Activated CD8-positive, alpha-beta memory T cell treated with anti-CD3 and anti-CD28 coated beads, Interleukin-2, amount 50 U/mL, for 4 hours (primary cell): ENCODE results near the gene CDT1.
"Not testable (repeated sequence)": the region's sequence is repeated elsewhere in the genome, so short reads cannot be mapped to it uniquely, and the experiment has no call there.

Experiments
- DNase-seq: peaks from one replicate; pipeline ENCODE4 v3.0.0-alpha.2; 2020

The CDT1 gene

DNA sequence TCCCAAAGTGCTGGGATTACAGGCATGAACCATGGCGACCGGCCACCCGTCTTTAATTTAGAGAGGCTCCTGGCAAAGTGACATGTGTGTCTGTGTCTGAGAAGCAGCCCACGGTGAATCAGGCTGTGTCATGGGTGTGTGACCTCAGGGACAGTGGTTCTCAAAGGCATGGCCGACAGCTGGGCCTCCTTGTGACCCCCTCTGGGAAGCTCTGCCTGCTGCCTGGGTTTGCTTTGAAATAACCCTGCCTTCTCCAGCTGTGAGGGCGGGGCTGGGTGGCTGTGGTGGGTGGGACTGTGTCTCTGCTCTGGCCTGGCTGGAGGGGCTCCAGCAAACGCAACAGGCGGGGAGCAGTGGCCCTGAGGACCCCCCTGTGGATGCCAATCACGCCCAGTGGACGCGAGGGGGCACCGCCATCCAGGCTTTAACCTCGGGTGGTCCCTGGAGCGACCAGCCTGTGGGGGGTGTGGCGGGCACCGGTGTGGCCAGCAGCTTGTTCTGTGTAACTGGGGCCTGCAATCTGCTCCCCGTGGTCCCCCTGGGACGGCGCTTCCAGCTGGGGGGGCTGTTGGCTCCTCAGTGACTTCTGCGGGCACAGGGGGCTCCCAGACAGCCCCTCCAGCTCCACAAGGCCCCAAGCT is 16.9 kb downstream of the CDT1 start:
- no peak for DNase-seq

DNA sequence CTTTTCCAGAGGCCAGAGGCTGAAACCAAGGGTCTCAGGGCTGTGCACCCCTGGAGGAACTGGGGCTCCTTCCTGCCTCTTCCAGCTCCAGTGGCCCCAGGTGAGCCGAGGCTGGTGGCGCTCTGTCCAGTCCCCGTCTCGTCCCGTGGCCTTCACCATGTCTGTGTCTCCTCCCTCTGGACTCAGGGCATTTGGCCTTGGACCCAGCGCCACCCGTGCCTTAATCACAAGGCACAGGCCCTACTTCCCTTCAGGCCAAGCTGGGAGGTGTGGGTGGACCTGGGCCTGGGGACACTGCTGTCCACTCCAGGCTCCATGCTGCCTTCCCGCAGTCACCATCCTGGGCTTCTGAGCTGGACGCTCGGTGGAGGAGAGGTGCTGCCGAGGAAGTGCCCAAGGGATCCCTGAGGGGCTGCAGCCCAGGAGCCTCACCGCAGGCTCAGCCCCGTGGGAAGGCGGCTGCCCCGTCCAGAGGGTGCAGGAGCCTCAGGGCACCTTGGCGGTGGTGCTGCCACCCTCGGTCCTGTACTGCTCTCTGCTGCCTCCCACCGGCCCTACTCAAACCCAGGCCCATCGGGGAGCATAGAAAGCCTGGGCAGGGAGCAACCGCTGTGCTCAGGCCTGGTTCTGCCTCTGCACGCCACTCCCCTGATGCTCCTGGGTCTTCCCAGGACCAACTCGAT is 17.7 kb downstream of the CDT1 start:
- DNase-seq, result no peak

DNA sequence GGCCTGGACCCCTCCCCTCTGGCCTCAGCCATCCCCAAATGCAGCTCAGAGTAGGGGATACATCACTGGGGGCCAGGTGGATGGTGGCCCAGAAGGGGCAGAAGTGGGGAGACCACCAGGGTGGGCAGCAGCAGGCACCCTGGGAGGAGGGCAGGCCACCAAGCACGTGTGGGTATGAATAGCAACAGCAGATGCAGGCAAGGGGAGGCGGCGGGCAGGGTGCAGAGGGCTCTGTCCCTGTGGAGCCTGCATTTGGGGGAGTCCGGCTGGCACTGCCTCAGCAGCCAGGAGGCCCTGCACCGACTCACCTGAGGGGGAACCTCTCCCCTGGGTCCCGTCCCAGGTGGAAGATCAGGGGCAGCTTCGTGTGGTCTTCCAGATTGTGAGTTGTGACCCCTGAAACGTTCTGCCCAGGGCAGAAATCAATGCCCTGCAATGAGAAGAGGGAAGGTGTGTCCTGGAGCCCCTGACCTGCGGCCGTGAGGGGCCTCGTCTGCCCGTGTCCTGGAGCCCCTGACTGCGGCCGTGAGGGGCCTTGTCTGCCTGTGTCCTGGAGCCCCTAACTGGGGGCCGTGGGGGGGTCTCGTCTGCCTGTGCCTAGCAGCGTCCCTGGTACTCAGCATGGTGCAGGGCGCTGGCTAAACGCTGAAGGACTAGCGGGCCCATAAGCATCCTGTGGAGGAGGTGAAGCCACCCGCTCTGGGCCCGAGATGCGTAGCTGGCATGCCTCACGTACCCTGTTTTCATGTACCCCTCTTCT is 18.9 kb downstream of the CDT1 start:
- DNase-seq, result no peak

- DNase-seq, result not testable (repeated sequence)
Observed at GRCh38 chr16:88823646-88824045, 20.1 kb downstream of the CDT1 start.

DNA sequence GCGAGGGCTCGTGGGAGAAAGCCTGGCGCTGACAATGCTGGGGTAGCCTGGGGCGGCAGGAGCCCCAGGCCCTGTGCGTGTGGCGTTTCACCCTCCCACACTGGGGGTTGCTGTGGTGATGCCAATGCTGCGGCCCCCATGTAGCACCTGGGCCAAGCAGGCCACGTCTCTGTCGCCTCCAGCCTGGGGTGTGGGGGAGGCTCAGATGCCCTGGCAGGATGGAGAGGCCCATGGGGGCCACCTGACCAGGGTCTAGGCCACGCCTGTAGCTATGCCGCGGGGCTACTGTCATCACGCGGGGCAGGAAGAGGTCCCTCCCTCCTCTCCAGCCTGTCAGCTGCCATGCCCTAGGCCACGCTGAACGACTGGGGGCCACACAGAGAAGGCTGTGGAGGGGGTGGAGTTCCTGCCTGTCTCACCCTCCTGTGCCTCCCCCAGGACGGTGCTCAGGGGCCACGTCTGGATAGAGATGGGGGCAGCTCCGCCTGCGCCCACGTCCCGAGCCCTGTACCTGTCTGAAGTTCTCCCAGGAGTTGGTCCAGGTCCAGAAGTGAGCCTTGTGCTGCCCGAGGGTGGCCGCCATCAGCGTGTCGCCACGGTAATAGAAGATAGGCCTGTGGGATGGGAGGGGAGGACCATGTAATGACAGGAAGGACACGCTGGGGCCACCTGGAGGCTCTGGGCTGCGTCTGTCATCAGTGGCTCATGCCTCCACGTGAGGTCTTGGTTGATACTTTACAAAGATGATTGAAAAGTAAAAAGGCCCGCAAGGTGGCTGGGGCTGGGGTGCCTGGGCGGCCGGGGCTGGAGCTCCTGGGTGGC is 20.9 kb downstream of the CDT1 start:
- no peak for DNase-seq

GRCh38 chr16:88825146-88825545 is 21.6 kb downstream of the CDT1 start:
- DNase-seq, result no peak

DNA sequence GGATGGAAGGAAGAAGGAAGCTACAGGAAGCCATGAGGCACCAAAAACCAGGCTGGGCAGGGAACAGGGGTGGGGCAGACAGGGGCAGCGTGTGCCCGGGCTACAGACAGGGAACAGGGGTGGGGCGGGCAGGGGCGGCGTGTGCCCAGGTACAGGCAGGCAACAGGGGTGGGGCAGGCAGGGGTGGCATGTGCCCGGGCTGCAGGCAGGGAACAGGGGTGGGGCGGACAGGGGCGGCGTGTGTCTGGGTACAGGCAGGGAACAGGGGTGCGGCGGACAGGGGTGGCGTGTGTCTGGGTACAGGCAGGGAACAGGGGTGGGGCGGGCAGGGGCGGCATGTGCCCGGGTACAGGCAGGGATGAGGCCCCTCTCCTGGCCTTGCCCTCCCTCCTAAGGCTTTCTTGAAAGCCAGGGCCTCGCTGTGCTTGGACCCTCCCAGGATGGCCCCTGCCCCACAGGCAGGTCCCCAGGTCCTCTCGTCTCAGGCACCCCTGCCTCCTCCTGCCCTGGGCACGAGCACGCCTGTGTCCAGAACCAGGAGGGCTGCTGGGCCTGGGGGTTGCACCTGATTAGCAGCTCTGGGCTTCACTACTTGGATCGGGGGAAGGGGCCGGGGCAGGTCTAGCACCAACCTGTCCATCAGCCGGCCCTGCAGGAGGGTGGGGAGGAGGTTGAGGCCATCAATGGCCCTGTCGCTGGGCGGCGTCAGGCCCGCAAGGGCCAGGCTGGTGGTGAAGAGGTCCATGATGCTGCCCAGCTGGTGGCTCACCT is 22.7 kb downstream of the CDT1 start:
- no peak for DNase-seq

DNA sequence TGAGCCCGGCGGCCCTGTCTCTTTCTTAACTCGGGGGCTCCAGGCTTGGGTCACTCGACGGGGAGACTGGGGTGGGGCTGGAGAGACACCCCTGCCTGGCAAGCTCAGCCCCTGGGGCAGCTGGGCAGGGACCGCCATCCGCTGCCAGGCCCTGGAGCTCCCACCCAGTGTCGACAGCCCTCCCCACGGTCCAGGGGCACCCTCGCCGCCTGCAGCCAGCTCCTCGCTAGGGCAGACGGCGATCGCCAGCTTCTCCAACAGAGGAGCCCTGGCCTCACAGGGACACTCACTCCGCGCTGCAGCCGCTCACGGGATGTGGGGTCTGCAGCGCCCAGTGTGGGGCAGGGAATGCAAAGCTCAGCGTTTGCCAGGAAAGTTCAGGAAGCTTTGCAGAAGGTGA is 24.1 kb downstream of the CDT1 start:
- DNase-seq, result no peak

- no peak for DNase-seq
Observed at GRCh38 chr16:88828711-88829110, 25.1 kb downstream of the CDT1 start.

GRCh38 chr16:88830258-88830657 is 26.7 kb downstream of the CDT1 start:
- no peak for DNase-seq

DNA sequence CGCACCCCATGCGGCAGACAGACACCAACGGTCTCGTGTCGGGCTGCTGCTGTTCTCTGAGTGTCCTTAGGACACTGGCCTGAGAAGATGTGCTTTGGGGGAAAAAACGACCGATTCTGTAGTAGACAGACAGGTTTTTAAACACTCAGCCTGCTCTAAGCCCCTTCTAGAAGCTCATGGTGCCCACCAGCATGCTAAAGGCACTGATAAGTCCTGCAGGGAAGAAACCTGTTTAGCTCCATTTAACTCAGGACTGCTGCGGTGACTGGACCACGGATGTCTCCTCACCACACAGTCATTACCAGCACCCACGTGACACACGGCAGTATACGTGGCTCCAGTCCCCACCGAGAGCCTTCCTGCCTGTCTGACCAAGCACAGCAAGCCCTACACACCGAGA is 27.2 kb downstream of the CDT1 start:
- DNase-seq, result no peak

- DNase-seq, result no peak
Observed at GRCh38 chr16:88831838-88832237, 28.2 kb downstream of the CDT1 start.

- DNase-seq, result no peak
Observed at GRCh38 chr16:88833086-88833485, 29.5 kb downstream of the CDT1 start.

DNA sequence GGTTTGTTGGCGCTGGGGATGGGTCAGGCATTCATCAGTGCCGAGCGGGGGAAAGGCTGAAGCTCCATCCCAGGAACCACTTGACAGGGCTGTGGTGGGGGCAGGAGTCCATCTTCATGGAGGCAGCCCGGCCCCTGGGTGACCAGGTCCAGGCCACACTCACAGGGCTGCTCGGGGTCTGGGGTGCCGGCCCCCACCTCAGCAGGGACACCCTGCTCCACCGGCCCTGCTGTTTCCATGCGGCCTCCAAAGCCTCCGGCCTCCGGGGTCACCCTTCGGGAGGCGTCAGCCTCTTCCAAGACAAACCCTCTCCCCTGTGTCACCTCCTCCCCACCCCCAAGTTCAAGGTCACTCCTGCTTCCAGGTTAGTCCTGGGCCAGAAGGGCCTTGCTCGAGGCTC is 31.1 kb downstream of the CDT1 start:
- DNase-seq, result no peak

DNA sequence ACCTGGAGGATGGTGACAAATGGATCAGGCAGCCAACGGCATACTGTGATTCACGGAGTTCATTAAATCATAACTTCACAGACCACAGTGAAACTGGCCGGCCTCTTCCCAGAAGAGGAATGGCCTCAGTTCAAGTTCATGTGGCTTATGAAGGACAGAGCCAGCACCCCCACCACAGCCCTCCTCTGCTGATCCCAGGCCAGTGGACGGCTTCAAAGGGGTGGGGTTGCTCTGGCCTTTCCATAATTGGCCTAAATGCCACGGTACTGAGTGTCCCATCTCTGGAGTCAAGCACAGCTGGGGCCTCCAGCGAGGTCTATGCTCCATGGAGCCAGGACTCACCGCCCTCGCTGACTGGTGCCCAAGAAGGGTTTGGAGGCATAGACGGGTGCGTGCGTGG is 31.8 kb downstream of the CDT1 start:
- no peak for DNase-seq

- DNase-seq, result no peak
Observed at GRCh38 chr16:88835818-88836217, 32.2 kb downstream of the CDT1 start.

GRCh38 chr16:88836791-88837190 is 33.2 kb downstream of the CDT1 start:
- DNase-seq, result no peak

DNA sequence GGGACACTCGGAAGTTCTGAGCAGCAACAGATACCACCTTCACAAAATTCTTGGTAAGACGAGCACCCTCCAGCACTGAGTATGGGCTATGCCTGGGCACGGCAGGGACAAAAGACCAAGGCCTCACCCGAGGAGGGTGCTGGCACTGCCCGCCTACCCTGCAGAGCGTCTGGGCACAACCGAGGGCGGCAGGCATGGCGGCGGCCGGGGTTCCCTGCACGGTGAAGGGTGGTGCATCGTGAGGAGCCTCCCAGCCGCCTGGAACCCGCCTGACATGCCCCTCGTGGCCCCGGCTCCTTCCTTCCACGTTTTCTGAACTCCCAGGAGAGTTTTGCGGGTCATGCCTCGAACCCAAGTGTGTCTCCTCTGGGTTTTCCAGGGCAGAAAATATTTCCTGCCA is 34.2 kb downstream of the CDT1 start:
- no peak for DNase-seq

DNA sequence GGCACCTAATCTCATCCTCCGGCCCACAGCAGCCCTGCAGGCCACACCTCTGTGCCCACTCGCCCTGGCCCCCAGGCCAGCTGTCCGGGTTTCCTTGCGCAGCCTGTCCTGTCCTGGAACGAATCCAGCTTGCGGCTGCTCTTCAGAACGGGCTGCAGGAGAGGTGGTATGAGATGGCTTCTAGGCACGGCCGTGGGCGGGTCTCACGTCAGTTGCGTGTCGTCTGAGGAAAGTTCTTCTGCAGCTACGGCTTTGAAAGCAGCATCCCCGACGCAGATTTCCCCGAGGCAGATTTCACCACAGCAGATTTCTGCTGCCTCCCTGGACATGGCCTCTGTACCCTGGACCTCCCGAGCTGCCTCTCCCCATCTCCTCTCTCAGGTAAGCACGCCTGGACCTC is 35.0 kb downstream of the CDT1 start:
- no peak for DNase-seq

DNA sequence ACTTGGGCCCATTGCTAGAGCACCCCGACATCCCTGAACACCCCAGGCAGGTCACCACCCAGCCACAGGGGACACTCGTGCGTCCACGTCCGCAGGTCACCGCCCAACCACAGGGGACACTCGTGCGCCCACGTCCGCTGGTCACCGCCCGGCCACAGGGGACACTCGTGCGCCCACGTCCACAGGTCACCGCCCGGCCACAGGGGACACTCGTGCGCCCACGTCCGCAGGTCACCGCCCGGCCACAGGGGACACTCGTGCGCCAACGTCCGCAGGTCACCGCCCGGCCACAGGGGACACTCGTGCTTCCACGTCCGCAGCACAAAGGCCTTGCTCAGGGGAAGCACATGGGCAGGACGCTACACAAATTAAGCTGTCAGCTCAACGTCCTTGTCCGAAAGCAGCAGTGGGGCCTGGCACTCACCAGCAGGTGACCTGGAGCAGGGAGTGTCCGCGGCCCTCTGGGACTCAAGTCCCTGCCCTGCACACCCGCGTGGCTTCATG is 35.5 kb downstream of the CDT1 start:
- DNase-seq, result no peak

DNA sequence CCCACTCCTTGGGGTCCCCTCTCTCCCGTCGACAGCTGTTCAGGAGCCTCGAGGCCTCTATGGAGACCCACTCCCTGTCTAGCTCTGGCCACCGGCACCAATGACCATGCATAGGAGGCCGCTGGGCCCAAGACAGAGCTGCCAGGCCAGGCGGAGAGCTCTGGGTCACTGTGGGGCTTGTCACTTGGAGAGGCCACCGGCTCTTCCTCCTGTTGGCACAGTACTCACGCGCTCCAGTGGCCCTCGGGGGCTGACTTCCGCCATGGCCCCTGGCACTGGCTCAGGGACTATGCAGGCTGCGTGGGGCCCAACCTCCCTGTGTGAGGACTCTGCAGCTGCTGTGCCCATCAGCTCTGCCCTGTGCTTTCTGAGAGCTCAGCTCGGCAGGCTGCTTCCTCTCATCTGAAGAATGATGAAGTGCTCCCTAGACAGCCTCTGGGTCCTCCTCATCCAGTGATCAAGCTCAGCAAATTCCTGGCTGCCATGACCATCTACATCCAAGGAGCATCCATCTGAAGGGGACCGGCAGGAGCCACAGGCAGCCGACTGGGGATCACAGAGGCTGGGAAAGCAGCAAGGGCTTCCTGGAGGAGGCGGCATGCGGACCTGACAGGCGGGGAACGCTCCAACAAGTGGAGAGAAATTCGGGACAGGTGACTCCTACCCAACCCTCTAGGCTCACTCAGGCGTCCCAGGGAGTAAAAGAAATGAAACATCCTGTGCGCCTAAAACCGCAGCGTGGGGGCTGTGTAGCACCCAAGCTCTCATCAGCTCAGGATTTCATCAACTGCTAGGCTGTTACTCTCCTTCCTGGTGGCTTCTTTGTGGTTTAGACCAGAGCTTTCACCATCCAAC is 36.4 kb downstream of the CDT1 start:
- DNase-seq, result no peak
